Muscle layer of duodenum (tissue), 2 donors: ENCODE results near the gene TRAPPC5.
"Not testable (repeated sequence)": the region's sequence is repeated elsewhere in the genome, so short reads cannot be mapped to it uniquely, and the experiment has no call there.

Experiments used
- H3K27ac ChIP-seq: one replicate; pipeline ENCODE4 v1.7.0; 2013; ENCODE audit warnings: mild to moderate bottlenecking, low read length
- H3K27me3 ChIP-seq: one replicate; pipeline ENCODE4 v1.7.0; 2013; ENCODE audit warnings: low read depth, mild to moderate bottlenecking, control low read depth, low read length
- H3K36me3 ChIP-seq, 2 donors: one replicate each; pipeline ENCODE4 v1.7.0; 2013; ENCODE audit warnings: low read length in 2 of 2, control low read depth in 1 of 2, mild to moderate bottlenecking in 1 of 2; ENCODE audit not compliant: insufficient read depth in 2 of 2, control insufficient read depth in 1 of 2
- H3K4me1 ChIP-seq, 2 donors: one replicate each; pipeline ENCODE4 v1.7.0; 2013; ENCODE audit warnings: low read length in 2 of 2, mild to moderate bottlenecking in 2 of 2, control low read depth in 1 of 2, moderate library complexity in 1 of 2; ENCODE audit not compliant: insufficient read depth in 2 of 2, control insufficient read depth in 1 of 2
- H3K4me3 ChIP-seq, 2 donors: one replicate each; pipeline ENCODE4 v1.7.0; 2013; ENCODE audit warnings: low read length in 2 of 2, low read depth in 1 of 2, mild to moderate bottlenecking in 1 of 2
- H3K9me3 ChIP-seq, 2 donors: one replicate each; pipeline ENCODE4 v1.7.0; 2013; ENCODE audit warnings: low read length in 2 of 2, control low read depth in 1 of 2, mild to moderate bottlenecking in 1 of 2; ENCODE audit not compliant: control insufficient read depth in 1 of 2
- donor health status: healthy.

Gene TRAPPC5

GRCh38 chr19:7639863-7640348 lies 40.7 kb upstream of the TRAPPC5 start:
- Histone ChIP-seq H3K4me1 (peaks cover 0 to 4% of the 10 kb centered on the region in 2 donors), H3K4me3 (no peak overlapping the region), H3K27ac (no peak overlapping the region), H3K36me3 (no peaks in the 10 kb centered on the region), H3K27me3 (peaks cover 4% of the 10 kb centered on the region), H3K9me3 (no peaks in the 10 kb centered on the region)

GRCh38 chr19:7640803-7641202 lies 39.8 kb upstream of the TRAPPC5 start:
- Histone ChIP-seq H3K4me3 (no peak overlapping the region), H3K36me3 (no peaks in the 10 kb centered on the region), H3K27me3 (peaks cover 4% of the 10 kb centered on the region), H3K27ac (no peak overlapping the region), H3K4me1 (peaks cover 0 to 4% of the 10 kb centered on the region in 2 donors), H3K9me3 (no peaks in the 10 kb centered on the region)

GRCh38 chr19:7641290-7642276 lies 39.0 kb upstream of the TRAPPC5 start:
- no peak overlapping the region for H3K27ac ChIP-seq
- no peaks in the 10 kb centered on the region for H3K36me3 ChIP-seq
- H3K27me3 ChIP-seq: peaks cover 4% of the 10 kb centered on the region
- H3K4me1 ChIP-seq: peaks cover 0 to 4% of the 10 kb centered on the region in 2 donors
- no peak overlapping the region for H3K4me3 ChIP-seq
- no peaks in the 10 kb centered on the region for H3K9me3 ChIP-seq

- Histone ChIP-seq H3K4me1 (no peaks in the 10 kb centered on the region), H3K9me3 (no peaks in the 10 kb centered on the region), H3K27me3 (peaks cover 4% of the 10 kb centered on the region), H3K27ac (no peak overlapping the region), H3K4me3 (no peak overlapping the region), H3K36me3 (no peaks in the 10 kb centered on the region)
Observed at GRCh38 chr19:7642295-7643030, 38.2 kb upstream of the TRAPPC5 start.

GRCh38 chr19:7643031-7643415 lies 37.6 kb upstream of the TRAPPC5 start:
- no peak overlapping the region for H3K4me3 ChIP-seq
- H3K4me1 ChIP-seq: no peaks in the 10 kb centered on the region
- no peaks in the 10 kb centered on the region for H3K36me3 ChIP-seq
- no peaks in the 10 kb centered on the region for H3K9me3 ChIP-seq
- H3K27ac ChIP-seq: no peak overlapping the region
- peaks cover 4% of the 10 kb centered on the region for H3K27me3 ChIP-seq

GRCh38 chr19:7643629-7644549 lies 36.7 kb upstream of the TRAPPC5 start:
- H3K9me3 ChIP-seq, H3K27ac ChIP-seq, H3K36me3 ChIP-seq, H3K27me3 ChIP-seq, H3K4me1 ChIP-seq, H3K4me3 ChIP-seq: not testable (repeated sequence)

- Histone ChIP-seq H3K36me3 (no peaks in the 10 kb centered on the region), H3K27me3 (peaks cover 4% of the 10 kb centered on the region), H3K4me3 (no peak overlapping the region), H3K4me1 (no peaks in the 10 kb centered on the region), H3K9me3 (no peaks in the 10 kb centered on the region), H3K27ac (no peak overlapping the region)
Observed at GRCh38 chr19:7644550-7644877, 36.1 kb upstream of the TRAPPC5 start.

GRCh38 chr19:7645163-7645562 lies 35.5 kb upstream of the TRAPPC5 start:
- no peaks in the 10 kb centered on the region for H3K36me3 ChIP-seq
- H3K4me1 ChIP-seq: no peaks in the 10 kb centered on the region
- H3K9me3 ChIP-seq: no peaks in the 10 kb centered on the region
- H3K4me3 ChIP-seq: no peak overlapping the region
- peaks cover 4% of the 10 kb centered on the region for H3K27me3 ChIP-seq
- H3K27ac ChIP-seq: no peak overlapping the region

GRCh38 chr19:7645656-7646425 lies 34.8 kb upstream of the TRAPPC5 start:
- Histone ChIP-seq H3K4me1 (no peaks in the 10 kb centered on the region), H3K4me3 (no peak overlapping the region), H3K9me3 (no peaks in the 10 kb centered on the region), H3K27me3 (peaks cover 4% of the 10 kb centered on the region), H3K27ac (no peak overlapping the region), H3K36me3 (no peaks in the 10 kb centered on the region)

GRCh38 chr19:7646426-7646700 lies 34.3 kb upstream of the TRAPPC5 start:
- Histone ChIP-seq H3K27me3 (peaks cover 4% of the 10 kb centered on the region), H3K9me3 (no peaks in the 10 kb centered on the region), H3K4me1 (no peaks in the 10 kb centered on the region), H3K36me3 (no peaks in the 10 kb centered on the region), H3K4me3 (no peak overlapping the region), H3K27ac (no peak overlapping the region)
